Erythroblast (primary cell): ENCODE results near the gene RERE.

ENCODE experiments used
- GATA1 ChIP-seq: IDR thresholded peaks from 2 replicates; pipeline ENCODE4 v1.6.1; 2011; ENCODE audit warnings: low read depth, mild to moderate bottlenecking, control low read depth, low read length, moderate library complexity
- POLR2A ChIP-seq: IDR thresholded peaks from 2 replicates; pipeline ENCODE4 v1.6.1; 2011; ENCODE audit warnings: mild to moderate bottlenecking, low read length

- TF ChIP-seq POLR2A (no peak), GATA1 (no peak)
Observed at GRCh38 chr1:8332806-8333205, 484.6 kb downstream of the RERE start.
